HG03103 (cell line): ENCODE results near the gene SUSD6.
"Not testable (repeated sequence)": the region's sequence is repeated elsewhere in the genome, so short reads cannot be mapped to it uniquely, and the experiment has no call there.

Source experiments
- ATAC-seq: cut with Tn5 transposase; IDR thresholded peaks from one replicate; pipeline ENCODE4 v1.9.1; 2021; ENCODE audit warnings: low read depth; ENCODE audit not compliant: unreplicated experiment

Gene SUSD6

GRCh38 chr14:69710378-69710777 lies 99.0 kb downstream of the SUSD6 start:
- no peak for ATAC-seq

- ATAC-seq = no peak
Measured at GRCh38 chr14:69711065-69711464, 99.7 kb downstream of the SUSD6 start.

GRCh38 chr14:69711477-69711876 lies 100.1 kb downstream of the SUSD6 start:
- ATAC-seq = no peak

GRCh38 chr14:69711881-69712560 lies 100.6 kb downstream of the SUSD6 start:
- no peak for ATAC-seq

GRCh38 chr14:69712599-69713088 lies 101.2 kb downstream of the SUSD6 start:
- ATAC-seq = no peak

- no peak for ATAC-seq
Measured at GRCh38 chr14:69713209-69713781, 101.9 kb downstream of the SUSD6 start.

GRCh38 chr14:69713993-69714679 lies 102.7 kb downstream of the SUSD6 start:
- no peak for ATAC-seq

- ATAC-seq = no peak
Measured at GRCh38 chr14:69715725-69716477, 104.5 kb downstream of the SUSD6 start.

GRCh38 chr14:69716478-69717187 lies 105.2 kb downstream of the SUSD6 start:
- no peak for ATAC-seq

- ATAC-seq = not testable (repeated sequence)
Measured at GRCh38 chr14:69718614-69719013, 107.2 kb downstream of the SUSD6 start.

- ATAC-seq = no peak
Measured at GRCh38 chr14:69719501-69719951, 108.1 kb downstream of the SUSD6 start.

GRCh38 chr14:69720912-69721311 lies 109.5 kb downstream of the SUSD6 start:
- no peak for ATAC-seq

- peak; percentile 70 for ATAC-seq
Measured at GRCh38 chr14:69726761-69727511, 115.5 kb downstream of the SUSD6 start.

GRCh38 chr14:69727860-69728259 lies 116.5 kb downstream of the SUSD6 start:
- no peak for ATAC-seq

- not testable (repeated sequence) for ATAC-seq
Measured at GRCh38 chr14:69731919-69732598, 120.7 kb downstream of the SUSD6 start.

- ATAC-seq = not testable (repeated sequence)
Measured at GRCh38 chr14:69736405-69736804, 125.0 kb downstream of the SUSD6 start.

- no peak for ATAC-seq
Measured at GRCh38 chr14:69741055-69741454, 129.7 kb downstream of the SUSD6 start.

GRCh38 chr14:69749956-69750355 lies 138.6 kb downstream of the SUSD6 start:
- no peak for ATAC-seq

- no peak for ATAC-seq
Measured at GRCh38 chr14:69750495-69750894, 139.1 kb downstream of the SUSD6 start.
